Measurements from ENCODE around the gene PLCG1. TPM values are rescaled to one million over a fixed set of nuclear protein-coding genes. Genes with fewer than 3 reads are reported as not detected.

PLCG1 gene
- total and polyA plus RNA-seq, 9 of the 15 experiments (the other 6 are each of a cell fraction or from before 2014, with no cell fraction given), result 1.7 to 67.0 (median 34.8) TPM

GRCh38 chr20:41181567-41181966 lies 44.2 kb downstream of the PLCG1 start:
- CTCF ChIA-PET (ENCODE audit: low intra/inter-chr PET ratio), result interaction anchor here (0.7 kb wide), 1 partner anchor 12 kb away, joined by 3 read pairs; no protein-coding TSS in a partner anchor
- no peak for DNase-seq (ENCODE audit: extremely low read depth in 1 of 4, low spot score in 3 of 4)

More at GRCh38 chr20:41181567-41181966, 44.2 kb downstream of the PLCG1 start:
- WGBS (ENCODE audit: insufficient coverage, low coverage, missing lambda C conversion rate), result 85% methylated on average over 3 of the region's 3 CpGs
- no peaks in the 10 kb centered on the region for H3K27me3 ChIP-seq (ENCODE audit: control insufficient read depth in 2 of 2, insufficient read depth in 2 of 2, low read length in 2 of 2)
- no peak overlapping the region for H2AFZ ChIP-seq (ENCODE audit: low read depth, low read length)
- no peaks in the 10 kb centered on the region for H3K9me3 ChIP-seq (replicated peaks; ENCODE audit: control insufficient read depth, insufficient read depth, low read depth, low read length)
- H3K4me3 ChIP-seq, result no peak overlapping the region
- FAIRE-seq (no peak), ATAC-seq (no peak)
- POLR2A ChIA-PET, result interaction anchor here (1.1 kb wide), 1 partner anchor 21 kb away, joined by 3 read pairs; no protein-coding TSS in a partner anchor
- no peak overlapping the region for H3K27ac ChIP-seq (ENCODE audit: extremely low read depth, low read depth, low read length)
- no peaks in the 10 kb centered on the region for H3K9me1 ChIP-seq (ENCODE audit: control insufficient read depth, insufficient read depth, low read length)
- no peaks in the 10 kb centered on the region for H3K4me1 ChIP-seq (replicated peaks in 1 of 2; ENCODE audit: control insufficient read depth in 2 of 2, insufficient read depth in 2 of 2, low read length in 2 of 2)
- in situ Hi-C loops (cut with MboI), result no loop called here
- H3K4me2 ChIP-seq (ENCODE audit: insufficient read depth, low read length), result no peak overlapping the region
- H3K79me2 ChIP-seq (ENCODE audit: control insufficient read depth, insufficient read depth, low read length), result no peaks in the 10 kb centered on the region
- BruUV-seq (replicated peaks), result no TSS peak
- H4K20me1 ChIP-seq (replicated peaks; ENCODE audit: control insufficient read depth, insufficient read depth, low read length), result no peaks in the 10 kb centered on the region; the same call in 1 of the 2 replicates
- H3K9ac ChIP-seq (ENCODE audit: insufficient read depth in 1 of 2, low read depth in 2 of 2, low read length in 2 of 2), result no peak overlapping the region
- peaks cover 8% of the 10 kb centered on the region; the same call in 2 of the 3 replicates for H3K36me3 ChIP-seq (ENCODE audit: control insufficient read depth, insufficient read depth, low read length)
- intact Hi-C loops (cut with micrococcal nuclease), result no loop called here
- TF ChIP-seq ZNF121 (CRISPR knock-in tag; conservative IDR thresholded peaks at IDR 0.05) (no peak), MAFG (tag; conservative IDR thresholded peaks at IDR 0.05) (no peak), ZC3H4 (CRISPR knock-in tag; IDR thresholded peaks at IDR 0.05; ENCODE audit: borderline replicate concordance) (no peak), CCNT2 (IDR thresholded peaks at IDR 0.05; ENCODE audit: borderline replicate concordance, extremely low read depth, insufficient read length, low read depth, low read length) (no peak), FOXA1 (IDR thresholded peaks at IDR 0.05; ENCODE audit: borderline replicate concordance) (no peak), ZNF384 (IDR thresholded peaks at IDR 0.05; ENCODE audit: low read depth, low read length) (no peak), LARP7 (IDR thresholded peaks at IDR 0.05) (no peak), PKNOX1 (IDR thresholded peaks at IDR 0.05) (no peak)
